ENCODE data around the gene CCDC177.
"Not testable (repeated sequence)": the region's sequence is repeated elsewhere in the genome, so short reads cannot be mapped to it uniquely, and the experiment has no call there.

CCDC177 gene

GRCh38 chr14:69599431-69599830 lies 24.8 kb upstream of the CCDC177 start:
- DNase-seq, result not testable (repeated sequence)

- no peak for DNase-seq
These were observed 20.7 kb upstream of the CCDC177 start for GRCh38 chr14:69595336-69595735.

GRCh38 chr14:69594846-69595245 lies 20.2 kb upstream of the CCDC177 start:
- no peak for DNase-seq

GRCh38 chr14:69593018-69593677 lies 18.5 kb upstream of the CCDC177 start:
- DNase-seq, result peak; percentile 77

- DNase-seq, result no peak
These were observed 16.6 kb upstream of the CCDC177 start for GRCh38 chr14:69591317-69591716.

GRCh38 chr14:69587389-69587788 lies 12.7 kb upstream of the CCDC177 start:
- DNase-seq, result no peak

- DNase-seq, result no peak
These were observed 11.7 kb upstream of the CCDC177 start for GRCh38 chr14:69586404-69586803.

GRCh38 chr14:69584389-69584788 lies 9.7 kb upstream of the CCDC177 start:
- no peak for DNase-seq

GRCh38 chr14:69582829-69583228 lies 8.2 kb upstream of the CCDC177 start:
- no peak for DNase-seq

GRCh38 chr14:69582212-69582611 lies 7.5 kb upstream of the CCDC177 start:
- DNase-seq, result peak; percentile 61

- DNase-seq, result no peak
These were observed 6.8 kb upstream of the CCDC177 start for GRCh38 chr14:69581316-69581935.

- DNase-seq, result peak; percentile 33
These were observed 5.4 kb upstream of the CCDC177 start for GRCh38 chr14:69580009-69580577.

- DNase-seq, result no peak
These were observed 4.8 kb upstream of the CCDC177 start for GRCh38 chr14:69579476-69579875.

- DNase-seq, result no peak
These were observed 254 bp upstream of the CCDC177 start for GRCh38 chr14:69574954-69575295.

- DNase-seq, result no peak
These were observed 824 bp downstream of the CCDC177 start for GRCh38 chr14:69573831-69574262.

GRCh38 chr14:69573205-69573830 lies 1.4 kb downstream of the CCDC177 start:
- DNase-seq, result no peak

- peak; percentile 27 for DNase-seq
These were observed 1.9 kb downstream of the CCDC177 start for GRCh38 chr14:69572841-69573135.

GRCh38 chr14:69572030-69572840 lies 2.4 kb downstream of the CCDC177 start:
- DNase-seq, result peak; percentile 37

GRCh38 chr14:69571449-69572029 lies 3.1 kb downstream of the CCDC177 start:
- no peak for DNase-seq

GRCh38 chr14:69570836-69571330 lies 3.8 kb downstream of the CCDC177 start:
- DNase-seq, result no peak

GRCh38 chr14:69569859-69570258 lies 4.8 kb downstream of the CCDC177 start:
- no peak for DNase-seq

- no peak for DNase-seq
These were observed 7.1 kb downstream of the CCDC177 start for GRCh38 chr14:69567563-69567962.

GRCh38 chr14:69561893-69562292 lies 12.8 kb downstream of the CCDC177 start:
- DNase-seq, result no peak
